NB4 (cell line): ENCODE data around the gene SLC7A10.

ENCODE experiments used
- POLR2A ChIP-seq: IDR thresholded peaks from 2 replicates; pipeline ENCODE4 v1.6.1; 2011; ENCODE audit warnings: mild to moderate bottlenecking; ENCODE audit not compliant: insufficient read length; ENCODE audit errors: extremely low read depth
- TF ChIP-seq, protein P1 (sequence below): IDR thresholded peaks from one replicate; pipeline ENCODE4 v1.5.1; 2012; ENCODE audit warnings: low read depth, low read length

DNA sequence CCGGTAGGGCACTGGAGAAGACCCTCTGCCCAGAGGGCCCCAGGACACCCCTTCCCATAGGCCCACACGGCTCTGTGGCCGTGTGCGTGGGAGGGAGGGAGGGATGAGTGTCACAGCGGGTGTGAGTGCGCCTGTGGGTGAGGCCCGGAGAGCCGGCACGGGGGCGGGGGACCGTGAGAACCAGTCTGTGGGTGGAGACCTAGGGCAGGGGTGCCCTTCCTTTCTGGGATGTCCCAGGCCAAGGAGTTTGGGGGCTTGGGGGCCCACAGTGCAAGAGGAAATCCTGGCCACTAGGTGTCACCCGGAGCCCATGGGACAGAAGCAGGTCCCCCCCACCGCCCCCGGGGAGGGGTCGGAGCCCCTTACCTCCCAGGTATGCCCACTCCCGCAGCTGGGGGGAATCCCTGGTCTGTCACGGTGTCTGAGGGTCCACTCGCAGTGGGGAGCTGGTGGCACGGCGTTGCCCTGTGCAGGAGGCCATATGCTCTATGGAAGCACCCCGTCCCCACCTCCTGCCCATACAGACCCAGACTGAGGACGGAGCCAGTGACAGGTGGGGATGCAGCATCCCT, 16.0 kb upstream of the SLC7A10 start:
- TF ChIP-seq, protein P1, sequence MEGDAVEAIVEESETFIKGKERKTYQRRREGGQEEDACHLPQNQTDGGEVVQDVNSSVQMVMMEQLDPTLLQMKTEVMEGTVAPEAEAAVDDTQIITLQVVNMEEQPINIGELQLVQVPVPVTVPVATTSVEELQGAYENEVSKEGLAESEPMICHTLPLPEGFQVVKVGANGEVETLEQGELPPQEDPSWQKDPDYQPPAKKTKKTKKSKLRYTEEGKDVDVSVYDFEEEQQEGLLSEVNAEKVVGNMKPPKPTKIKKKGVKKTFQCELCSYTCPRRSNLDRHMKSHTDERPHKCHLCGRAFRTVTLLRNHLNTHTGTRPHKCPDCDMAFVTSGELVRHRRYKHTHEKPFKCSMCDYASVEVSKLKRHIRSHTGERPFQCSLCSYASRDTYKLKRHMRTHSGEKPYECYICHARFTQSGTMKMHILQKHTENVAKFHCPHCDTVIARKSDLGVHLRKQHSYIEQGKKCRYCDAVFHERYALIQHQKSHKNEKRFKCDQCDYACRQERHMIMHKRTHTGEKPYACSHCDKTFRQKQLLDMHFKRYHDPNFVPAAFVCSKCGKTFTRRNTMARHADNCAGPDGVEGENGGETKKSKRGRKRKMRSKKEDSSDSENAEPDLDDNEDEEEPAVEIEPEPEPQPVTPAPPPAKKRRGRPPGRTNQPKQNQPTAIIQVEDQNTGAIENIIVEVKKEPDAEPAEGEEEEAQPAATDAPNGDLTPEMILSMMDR, result peak; percentile 18
- TF ChIP-seq POLR2A, result no peak
